Measurements from ENCODE around the gene PPP3CA.

- TF ChIP-seq FOXM1 (IDR thresholded peaks at IDR 0.05; ENCODE audit: borderline replicate concordance) (no peak), SP1 (IDR thresholded peaks at IDR 0.05) (no peak), LEF1 (IDR thresholded peaks at IDR 0.05; ENCODE audit: borderline replicate concordance) (no peak), TARDBP (IDR thresholded peaks at IDR 0.05) (no peak), NFRKB (IDR thresholded peaks at IDR 0.05) (no peak), ZNF384 (IDR thresholded peaks at IDR 0.05) (no peak), CTBP1 (IDR thresholded peaks at IDR 0.05; ENCODE audit: borderline replicate concordance) (no peak)
Observed at GRCh38 chr4:101291198-101291597, 56.1 kb downstream of the PPP3CA start.

Measured in HEK293T (cell line).